Effector memory CD4-positive, alpha-beta T cell (primary cell): ENCODE data around the gene KIAA0825.

Source experiments
- DNase-seq, 3 donors: peaks; one replicate each; pipeline ENCODE4 v3.0.0-alpha.2; 2020
- H3K27ac ChIP-seq: 2 replicates; pipeline ENCODE4 v1.7.0; 2013; ENCODE audit warnings: mild to moderate bottlenecking, low read length, moderate library complexity; ENCODE audit not compliant: insufficient read depth, poor library complexity, severe bottlenecking
- H3K27me3 ChIP-seq: replicated peaks from 2 replicates; pipeline ENCODE4 v1.7.0; 2013; ENCODE audit warnings: mild to moderate bottlenecking, low read length; ENCODE audit not compliant: insufficient read depth, control insufficient read depth, poor library complexity, severe bottlenecking
- H3K36me3 ChIP-seq: 2 replicates; pipeline ENCODE4 v1.7.0; 2013; ENCODE audit warnings: mild to moderate bottlenecking, low read length, moderate library complexity; ENCODE audit not compliant: control insufficient read depth, insufficient read depth
- H3K4me1 ChIP-seq: 2 replicates; pipeline ENCODE4 v1.7.0; 2013; ENCODE audit warnings: low read length, mild to moderate bottlenecking; ENCODE audit not compliant: control insufficient read depth, insufficient read depth, poor library complexity, severe bottlenecking
- H3K4me3 ChIP-seq: 2 replicates; pipeline ENCODE4 v1.7.0; 2013; ENCODE audit warnings: low read length, low read depth, mild to moderate bottlenecking; ENCODE audit not compliant: insufficient read depth, poor library complexity, severe bottlenecking
- H3K9me3 ChIP-seq: 2 replicates; pipeline ENCODE4 v1.7.0; 2013; ENCODE audit warnings: mild to moderate bottlenecking, low read length, moderate library complexity; ENCODE audit not compliant: control insufficient read depth

Gene KIAA0825

DNA sequence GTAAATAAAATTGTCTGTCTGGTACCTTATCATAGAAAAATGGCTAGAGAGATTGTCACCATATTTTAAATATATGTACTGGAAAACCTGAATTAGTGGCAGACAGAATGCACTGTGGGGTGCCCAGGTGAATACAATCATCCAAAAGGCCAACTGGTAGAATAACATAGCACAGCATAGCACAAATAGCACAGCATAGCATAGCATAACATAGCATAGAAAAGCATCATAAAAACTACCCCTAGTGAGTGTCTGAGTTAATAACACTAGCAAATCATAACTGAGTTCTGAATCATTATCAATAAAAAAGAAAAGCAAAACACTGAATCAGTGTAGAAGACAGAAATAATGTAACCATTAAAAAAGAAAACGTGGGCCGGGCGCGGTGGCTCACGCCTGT, 102.3 kb downstream of the KIAA0825 start:
- no peak overlapping the region for H3K27ac ChIP-seq
- no peaks in the 10 kb centered on the region for H3K27me3 ChIP-seq
- H3K36me3 ChIP-seq = no peaks in the 10 kb centered on the region
- DNase-seq = no peak
- H3K4me3 ChIP-seq = no peak overlapping the region
- H3K4me1 ChIP-seq = no peaks in the 10 kb centered on the region
- H3K9me3 ChIP-seq = no peaks in the 10 kb centered on the region

DNA sequence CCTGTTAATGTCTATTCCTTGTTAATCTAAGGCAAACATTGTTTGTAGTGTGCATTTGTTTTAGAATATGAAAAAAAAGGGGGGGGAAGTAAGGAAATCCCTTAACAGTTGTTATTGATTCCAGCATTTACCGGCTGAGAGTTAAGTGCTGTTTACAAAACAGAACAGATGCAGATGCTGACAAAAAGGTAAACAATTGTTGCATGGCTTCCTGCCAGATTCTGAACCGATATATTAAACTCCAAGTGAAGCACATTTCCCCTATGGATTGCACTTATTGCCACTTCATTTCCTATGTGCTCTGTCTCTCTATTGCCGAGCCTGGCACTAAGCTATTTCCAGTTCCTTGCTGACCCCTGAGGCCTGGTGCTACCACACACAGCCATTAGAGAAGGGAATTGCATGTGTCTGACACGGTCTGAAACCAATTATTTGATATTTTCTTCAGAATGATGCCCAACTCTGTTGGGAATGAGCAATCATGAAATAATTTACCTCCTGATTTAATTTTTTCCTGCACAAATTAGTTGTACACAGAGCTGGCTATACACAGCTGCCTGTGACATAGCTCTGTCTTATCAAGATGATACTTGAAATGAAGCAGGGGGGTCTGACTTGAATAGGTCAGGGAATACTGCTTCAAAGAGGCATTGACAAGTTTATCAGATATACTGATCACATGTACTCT, 109.8 kb downstream of the KIAA0825 start:
- no peak for DNase-seq
- no peaks in the 10 kb centered on the region for H3K36me3 ChIP-seq
- H3K27me3 ChIP-seq = no peaks in the 10 kb centered on the region
- no peak overlapping the region for H3K4me3 ChIP-seq
- H3K27ac ChIP-seq = no peak overlapping the region
- no peaks in the 10 kb centered on the region for H3K9me3 ChIP-seq
- no peaks in the 10 kb centered on the region for H3K4me1 ChIP-seq

DNA sequence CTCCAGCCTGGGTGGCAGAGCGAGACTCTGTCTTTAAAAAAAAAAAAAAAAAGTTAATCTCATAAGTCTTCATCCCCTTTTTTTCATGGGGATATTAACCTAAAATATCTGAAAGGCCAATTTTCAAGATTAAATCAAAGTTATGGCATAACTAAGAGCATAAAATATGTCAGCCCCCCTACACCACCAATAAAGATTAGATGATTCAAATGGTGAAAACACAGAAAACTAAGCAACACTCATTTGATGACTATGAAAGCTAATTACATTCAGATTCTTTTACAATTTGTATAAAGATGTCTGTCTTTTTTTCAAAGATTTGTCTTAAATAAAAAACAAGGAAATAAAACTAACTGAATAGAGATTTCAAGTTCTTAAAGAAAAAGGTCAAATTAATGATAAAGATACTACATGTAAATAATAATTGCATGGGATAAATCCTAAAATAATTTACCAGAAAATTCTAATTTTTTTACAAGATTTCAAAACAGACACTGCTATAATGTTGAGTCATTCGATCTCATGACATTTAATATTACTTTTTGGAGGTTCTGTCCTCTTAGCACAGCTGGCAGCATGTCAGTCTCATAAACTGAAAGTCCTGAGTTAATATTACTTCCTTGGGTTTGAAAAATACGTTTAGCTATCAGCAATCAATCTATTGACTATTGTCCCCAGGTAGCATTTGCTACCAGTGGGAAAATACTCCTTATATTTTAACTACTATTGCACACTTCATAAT, 112.9 kb downstream of the KIAA0825 start:
- DNase-seq = no peak
- H3K36me3 ChIP-seq = no peaks in the 10 kb centered on the region
- H3K4me3 ChIP-seq = no peak overlapping the region
- H3K9me3 ChIP-seq = no peaks in the 10 kb centered on the region
- H3K27me3 ChIP-seq = no peaks in the 10 kb centered on the region
- no peak overlapping the region for H3K27ac ChIP-seq
- H3K4me1 ChIP-seq = no peaks in the 10 kb centered on the region

DNA sequence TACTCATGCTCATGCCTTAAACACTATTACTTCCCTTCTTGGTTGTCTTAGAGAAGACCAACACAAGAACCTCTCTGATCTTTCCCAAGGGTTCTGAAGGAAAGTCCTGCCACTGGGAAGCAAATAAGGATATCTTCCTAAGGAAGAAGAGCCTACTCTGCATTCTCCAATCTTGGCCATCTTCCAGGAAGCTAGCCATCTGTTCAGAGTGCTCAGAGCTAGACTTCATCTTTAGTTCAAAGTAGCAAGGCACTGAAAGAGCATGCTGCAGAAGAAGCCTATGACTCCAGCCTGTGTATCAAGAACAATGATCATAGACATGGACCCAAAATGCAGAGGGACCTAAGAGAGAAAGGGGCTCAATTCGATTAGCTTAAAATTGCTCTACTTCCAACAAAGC, 114.7 kb downstream of the KIAA0825 start:
- H3K4me3 ChIP-seq = no peak overlapping the region
- no peaks in the 10 kb centered on the region for H3K4me1 ChIP-seq
- no peaks in the 10 kb centered on the region for H3K27me3 ChIP-seq
- no peak overlapping the region for H3K27ac ChIP-seq
- H3K9me3 ChIP-seq = no peaks in the 10 kb centered on the region
- no peaks in the 10 kb centered on the region for H3K36me3 ChIP-seq
- no peak for DNase-seq

DNA sequence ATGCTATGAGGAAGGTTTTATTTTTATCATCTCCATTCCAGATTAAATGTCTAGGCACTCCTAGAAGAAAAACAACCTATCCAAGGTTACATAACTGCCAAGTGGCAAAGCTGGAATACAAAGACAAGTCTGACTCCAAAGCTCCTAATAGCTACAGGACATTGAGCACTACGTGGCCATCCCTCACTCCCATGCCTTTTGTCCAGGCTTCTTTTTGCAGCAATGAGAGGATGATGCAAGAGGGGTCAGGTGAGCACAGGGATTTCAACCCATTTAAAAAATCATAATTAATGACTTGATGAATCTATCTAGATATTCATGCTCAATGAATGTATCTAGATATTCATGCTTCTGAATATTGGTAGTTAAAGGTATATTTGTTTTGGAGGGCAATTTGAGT, 117.0 kb downstream of the KIAA0825 start:
- Histone ChIP-seq H3K27ac (no peak overlapping the region), H3K4me3 (no peak overlapping the region), H3K9me3 (no peaks in the 10 kb centered on the region), H3K36me3 (no peaks in the 10 kb centered on the region), H3K27me3 (no peaks in the 10 kb centered on the region), H3K4me1 (no peaks in the 10 kb centered on the region)
- no peak for DNase-seq

DNA sequence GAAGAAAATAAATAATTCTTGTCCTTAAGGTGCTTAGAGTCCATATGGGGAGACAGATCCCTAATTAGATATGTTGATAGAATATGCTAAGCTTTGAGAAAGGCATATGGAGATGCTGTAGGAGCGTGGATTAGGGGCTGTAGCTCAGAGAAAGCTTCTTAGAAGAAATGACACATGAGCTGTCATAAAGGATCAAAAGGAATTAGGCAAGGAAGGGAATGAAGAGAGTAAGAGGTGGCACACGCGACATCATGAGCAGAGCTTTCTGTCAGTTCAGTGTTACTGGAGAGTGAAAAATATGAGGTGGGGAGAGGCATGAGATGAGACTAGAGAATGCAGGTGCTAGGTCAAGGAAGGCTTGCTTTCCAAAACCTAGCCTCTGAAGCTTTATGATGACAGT, 118.6 kb downstream of the KIAA0825 start:
- DNase-seq = no peak
- Histone ChIP-seq H3K27ac (no peak overlapping the region), H3K36me3 (no peaks in the 10 kb centered on the region), H3K4me1 (no peaks in the 10 kb centered on the region), H3K9me3 (no peaks in the 10 kb centered on the region), H3K27me3 (no peaks in the 10 kb centered on the region), H3K4me3 (no peak overlapping the region)

DNA sequence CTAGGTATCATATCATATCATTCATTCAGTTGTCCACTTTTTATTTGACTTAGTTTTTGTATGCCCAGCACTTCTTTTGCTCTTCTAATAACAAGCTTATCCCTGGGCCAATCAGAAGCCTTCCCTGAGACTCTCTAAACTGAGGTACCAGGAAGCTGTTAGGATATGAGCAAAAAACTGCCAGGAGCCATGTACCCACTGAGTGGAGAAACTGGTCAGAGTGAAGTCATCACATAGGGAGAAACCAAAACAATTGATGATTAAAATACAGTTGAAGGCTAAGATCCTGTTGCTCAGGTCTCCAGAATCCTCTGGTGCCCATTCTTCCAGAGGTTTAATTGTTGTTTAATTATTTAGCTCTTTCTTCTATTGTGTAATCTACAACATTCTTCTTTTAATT, 120.2 kb downstream of the KIAA0825 start:
- Histone ChIP-seq H3K4me1 (no peaks in the 10 kb centered on the region), H3K27ac (no peak overlapping the region), H3K9me3 (no peaks in the 10 kb centered on the region), H3K4me3 (no peak overlapping the region), H3K27me3 (no peaks in the 10 kb centered on the region), H3K36me3 (no peaks in the 10 kb centered on the region)
- no peak for DNase-seq

DNA sequence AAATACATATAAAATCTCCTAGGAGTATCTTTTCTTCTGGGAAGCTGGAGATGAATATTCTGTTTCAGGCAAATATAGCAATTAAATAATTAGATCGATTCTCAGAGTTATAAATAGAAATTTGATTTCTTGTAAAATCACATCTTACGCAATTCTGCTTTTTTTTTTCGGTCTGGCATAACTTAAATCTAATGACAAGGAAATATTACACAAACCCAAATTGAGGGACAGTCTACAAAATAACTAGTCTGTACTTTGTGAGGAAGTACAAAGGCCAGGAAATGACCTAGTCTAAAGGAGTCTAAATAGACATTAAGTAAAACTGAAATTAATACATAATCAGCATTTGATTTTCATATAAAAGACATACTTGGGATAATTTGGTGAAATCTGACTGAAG, 133.3 kb downstream of the KIAA0825 start:
- no peaks in the 10 kb centered on the region for H3K4me1 ChIP-seq

DNA sequence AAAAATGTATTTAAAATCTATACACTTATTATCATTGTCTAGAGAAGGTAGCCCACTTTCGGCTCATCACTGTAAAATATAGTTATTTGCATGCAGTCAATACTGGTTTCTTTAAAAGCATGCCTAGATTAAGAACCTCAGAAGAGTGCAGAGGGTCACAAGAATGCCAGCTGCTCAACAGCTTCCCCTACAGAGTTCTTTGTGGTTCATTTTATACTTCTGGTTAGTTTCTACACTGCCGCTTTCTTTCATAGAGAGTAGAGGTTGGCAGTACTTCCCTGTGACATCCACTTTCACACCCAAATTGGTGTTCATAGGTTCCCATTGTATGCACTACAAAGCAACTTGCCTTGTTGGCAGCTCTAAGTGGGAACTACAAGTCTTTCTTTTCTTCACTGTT, 137.3 kb downstream of the KIAA0825 start:
- Histone ChIP-seq H3K9me3 (no peaks in the 10 kb centered on the region), H3K27ac (no peak overlapping the region), H3K4me3 (no peak overlapping the region), H3K4me1 (no peaks in the 10 kb centered on the region), H3K36me3 (no peaks in the 10 kb centered on the region), H3K27me3 (no peaks in the 10 kb centered on the region)
- no peak for DNase-seq

More for the DNA sequence above, 133.3 kb downstream of the KIAA0825 start:
- H3K27me3 ChIP-seq = no peaks in the 10 kb centered on the region
- DNase-seq = no peak
- no peaks in the 10 kb centered on the region for H3K36me3 ChIP-seq
- H3K27ac ChIP-seq = no peak overlapping the region
- no peak overlapping the region for H3K4me3 ChIP-seq
- H3K9me3 ChIP-seq = no peaks in the 10 kb centered on the region

DNA sequence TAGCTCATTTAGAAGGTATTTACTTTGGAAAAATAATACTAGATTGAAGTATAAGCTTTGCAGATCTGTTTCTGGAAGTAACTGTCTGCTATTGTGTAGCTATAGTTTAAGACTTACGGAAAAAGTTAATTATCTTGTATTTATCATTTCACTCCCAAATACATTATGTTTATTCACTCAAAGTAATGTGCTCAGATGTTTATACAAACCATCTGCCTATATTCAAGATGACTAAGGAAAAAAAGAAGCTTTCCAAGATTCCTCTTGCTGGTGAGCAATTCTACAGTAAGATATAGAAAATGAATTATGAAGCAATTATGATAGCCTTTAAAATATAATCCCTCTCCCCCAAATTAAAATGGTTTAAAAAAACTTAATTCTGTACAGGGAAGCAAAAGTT, 137.9 kb downstream of the KIAA0825 start:
- H3K9me3 ChIP-seq = no peaks in the 10 kb centered on the region

More for the DNA sequence above, 137.9 kb downstream of the KIAA0825 start:
- Histone ChIP-seq H3K27me3 (no peaks in the 10 kb centered on the region), H3K36me3 (no peaks in the 10 kb centered on the region), H3K27ac (no peak overlapping the region), H3K4me1 (no peaks in the 10 kb centered on the region), H3K4me3 (no peak overlapping the region)
- no peak for DNase-seq
